Smooth muscle cell of the brain vasculature (primary cell): ENCODE data around the gene REL.
A peak's percentile ranks its signal among the peaks of the same experiment; 100 is the strongest.
"Not testable (repeated sequence)": the region's sequence is repeated elsewhere in the genome, so short reads cannot be mapped to it uniquely, and the experiment has no call there.

ENCODE experiments used
- DNase-seq: peaks from one replicate; pipeline ENCODE4 v3.0.0-alpha.2; 2012; ENCODE audit warnings: low read depth, low spot score

The REL gene

GRCh38 chr2:60881047-60881932 lies at the start of gene REL:
Gene REL, plus strand, starts transcription at chr2:60881574. Its CDS starts 267 bp downstream, at chr2:60881841.
- peak; percentile 56 for DNase-seq

- DNase-seq: no peak
Measured at GRCh38 chr2:60831921-60832320, 49.5 kb upstream of the REL start.

GRCh38 chr2:60832621-60833020 lies 48.8 kb upstream of the REL start:
- DNase-seq: no peak

- DNase-seq: no peak
Measured at GRCh38 chr2:60834270-60834717, 47.1 kb upstream of the REL start.

- DNase-seq: no peak
Measured at GRCh38 chr2:60836491-60836890, 44.9 kb upstream of the REL start.

- DNase-seq: no peak
Measured at GRCh38 chr2:60837123-60837522, 44.3 kb upstream of the REL start.

- no peak for DNase-seq
Measured at GRCh38 chr2:60838481-60838880, 42.9 kb upstream of the REL start.

- no peak for DNase-seq
Measured at GRCh38 chr2:60839126-60839813, 42.1 kb upstream of the REL start.

- DNase-seq: no peak
Measured at GRCh38 chr2:60840880-60841279, 40.5 kb upstream of the REL start.

- DNase-seq: no peak
Measured at GRCh38 chr2:60843006-60843405, 38.4 kb upstream of the REL start.

- no peak for DNase-seq
Measured at GRCh38 chr2:60844105-60844504, 37.3 kb upstream of the REL start.

GRCh38 chr2:60847854-60848253 lies 33.5 kb upstream of the REL start:
- no peak for DNase-seq

GRCh38 chr2:60849187-60849586 lies 32.2 kb upstream of the REL start:
- DNase-seq: no peak

GRCh38 chr2:60852282-60852860 lies 29.0 kb upstream of the REL start:
- DNase-seq: no peak

- no peak for DNase-seq
Measured at GRCh38 chr2:60853531-60853930, 27.8 kb upstream of the REL start.

GRCh38 chr2:60855989-60856669 lies 25.2 kb upstream of the REL start:
- DNase-seq: no peak

- no peak for DNase-seq
Measured at GRCh38 chr2:60857056-60857455, 24.3 kb upstream of the REL start.

- DNase-seq: no peak
Measured at GRCh38 chr2:60858897-60859311, 22.5 kb upstream of the REL start.

GRCh38 chr2:60861736-60862135 lies 19.6 kb upstream of the REL start:
- no peak for DNase-seq

- no peak for DNase-seq
Measured at GRCh38 chr2:60862642-60863041, 18.7 kb upstream of the REL start.

GRCh38 chr2:60865361-60865760 lies 16.0 kb upstream of the REL start:
- DNase-seq: not testable (repeated sequence)

GRCh38 chr2:60867007-60867406 lies 14.4 kb upstream of the REL start:
- DNase-seq: no peak
